ENCODE results near the gene TRIM72. TPM values are rescaled to one million over a fixed set of nuclear protein-coding genes. Genes with fewer than 3 reads are reported as not detected.
"Not testable (repeated sequence)": the region's sequence is repeated elsewhere in the genome, so short reads cannot be mapped to it uniquely, and the experiment has no call there.

The TRIM72 gene
- total RNA-seq, 1 donor from 2014 or later: 0.06 TPM

DNA sequence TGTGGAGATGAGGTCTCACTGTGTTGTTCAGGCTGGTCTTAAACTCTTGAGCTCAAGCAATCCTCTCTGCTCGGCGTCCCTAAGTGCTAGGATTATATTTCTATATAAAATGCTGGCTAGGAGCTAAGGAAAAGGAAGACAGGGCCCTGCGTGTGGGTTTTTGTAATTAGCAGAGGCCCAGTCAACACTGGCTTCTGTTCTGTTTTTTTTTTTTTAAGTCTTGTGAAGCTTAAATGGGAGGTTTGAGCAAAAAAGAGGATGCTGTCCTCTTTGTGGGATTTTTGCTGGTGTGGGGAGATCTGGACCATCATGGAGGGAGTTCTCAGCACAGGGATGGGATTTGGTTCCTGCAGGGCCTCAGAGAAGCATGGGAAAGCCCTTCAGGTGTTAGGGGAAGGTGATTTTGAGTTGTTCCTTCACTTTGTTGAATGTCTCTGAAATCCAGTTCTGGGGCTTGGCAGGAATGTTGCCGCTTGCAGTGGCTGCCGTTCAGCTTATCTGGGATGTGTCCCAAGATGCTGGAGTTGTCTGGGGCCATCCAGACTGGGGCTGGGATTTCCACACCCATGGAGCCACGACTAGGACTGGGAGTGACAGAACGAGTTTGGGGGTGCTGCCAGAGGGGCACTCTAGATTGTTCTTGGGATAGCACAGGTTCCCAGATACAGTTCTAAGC is 15.6 kb upstream of the TRIM72 start:
- no peaks in the 10 kb centered on the region for H3K27me3 ChIP-seq (ENCODE audit: low read depth)
- no peaks in the 10 kb centered on the region for H3K9me3 ChIP-seq
- H3K4me3 ChIP-seq: no peak overlapping the region
- no peak for ATAC-seq
- H3K36me3 ChIP-seq: peaks cover 69% of the 10 kb centered on the region
- peaks cover 26% of the 10 kb centered on the region for H3K4me1 ChIP-seq
- intact Hi-C loops (cut with DNase I): no loop called here
- H3K27ac ChIP-seq: no peak overlapping the region
- TF ChIP-seq, protein P1, sequence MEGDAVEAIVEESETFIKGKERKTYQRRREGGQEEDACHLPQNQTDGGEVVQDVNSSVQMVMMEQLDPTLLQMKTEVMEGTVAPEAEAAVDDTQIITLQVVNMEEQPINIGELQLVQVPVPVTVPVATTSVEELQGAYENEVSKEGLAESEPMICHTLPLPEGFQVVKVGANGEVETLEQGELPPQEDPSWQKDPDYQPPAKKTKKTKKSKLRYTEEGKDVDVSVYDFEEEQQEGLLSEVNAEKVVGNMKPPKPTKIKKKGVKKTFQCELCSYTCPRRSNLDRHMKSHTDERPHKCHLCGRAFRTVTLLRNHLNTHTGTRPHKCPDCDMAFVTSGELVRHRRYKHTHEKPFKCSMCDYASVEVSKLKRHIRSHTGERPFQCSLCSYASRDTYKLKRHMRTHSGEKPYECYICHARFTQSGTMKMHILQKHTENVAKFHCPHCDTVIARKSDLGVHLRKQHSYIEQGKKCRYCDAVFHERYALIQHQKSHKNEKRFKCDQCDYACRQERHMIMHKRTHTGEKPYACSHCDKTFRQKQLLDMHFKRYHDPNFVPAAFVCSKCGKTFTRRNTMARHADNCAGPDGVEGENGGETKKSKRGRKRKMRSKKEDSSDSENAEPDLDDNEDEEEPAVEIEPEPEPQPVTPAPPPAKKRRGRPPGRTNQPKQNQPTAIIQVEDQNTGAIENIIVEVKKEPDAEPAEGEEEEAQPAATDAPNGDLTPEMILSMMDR (IDR thresholded peaks at IDR 0.05): no peak
- no peak for DNase-seq

DNA sequence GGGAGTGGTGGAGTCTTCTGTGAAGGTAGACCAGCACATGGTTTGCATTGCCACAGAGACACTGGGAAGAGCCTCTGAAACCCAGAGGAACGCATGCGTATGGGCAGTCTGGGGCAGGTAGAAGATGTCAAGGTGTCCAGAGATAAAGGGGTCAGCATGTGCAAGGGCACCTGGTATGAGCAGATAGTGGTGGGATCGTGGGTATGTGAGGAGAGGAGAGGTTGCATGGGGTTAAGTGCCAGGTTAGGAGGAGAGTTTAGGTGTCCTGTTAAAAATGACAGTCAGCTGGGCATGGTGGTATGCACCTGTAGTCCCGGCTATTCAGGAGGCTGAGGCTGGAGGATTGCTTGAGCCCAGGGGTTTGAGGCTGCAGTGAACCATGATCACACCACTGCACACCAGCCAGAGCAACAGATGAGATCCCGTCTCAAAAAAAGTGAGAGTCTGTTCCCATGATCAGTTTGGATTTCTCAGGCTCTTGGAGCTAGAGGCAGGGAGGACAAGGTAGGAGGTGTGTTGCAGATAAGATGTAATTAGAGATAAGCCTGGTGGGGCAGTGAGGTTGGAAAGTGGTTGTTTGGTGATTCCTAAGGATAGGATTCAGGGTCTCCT is 14.4 kb upstream of the TRIM72 start:
- Histone ChIP-seq H3K27ac (no peak overlapping the region), H3K4me1 (peaks cover 31% of the 10 kb centered on the region), H3K9me3 (no peaks in the 10 kb centered on the region), H3K36me3 (peaks cover 57% of the 10 kb centered on the region), H3K4me3 (no peak overlapping the region), H3K27me3 (ENCODE audit: low read depth) (no peaks in the 10 kb centered on the region)
- DNase-seq (no peak), ATAC-seq (no peak)
- TF ChIP-seq, protein P1 (IDR thresholded peaks at IDR 0.05): no peak
- intact Hi-C loops (cut with DNase I): no loop called here

DNA sequence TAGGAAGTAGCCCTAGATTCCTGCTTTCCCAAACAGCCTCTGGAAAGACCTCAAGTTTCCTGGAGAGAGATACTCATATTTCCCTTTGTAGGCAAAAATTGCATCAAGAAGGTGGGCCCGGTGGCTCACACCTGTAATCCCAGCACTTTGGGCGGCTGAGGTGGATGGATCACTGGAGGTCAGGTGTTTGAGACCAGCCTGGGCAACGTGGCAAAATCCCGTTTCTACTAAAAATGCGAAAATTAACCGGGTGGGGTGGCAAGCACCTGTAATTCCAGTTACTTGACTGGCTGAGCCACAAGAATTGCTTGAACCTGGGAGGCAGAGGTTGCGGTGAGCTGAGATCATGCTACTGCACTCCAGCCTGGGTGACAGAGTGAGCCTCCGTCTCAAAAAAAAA is 13.8 kb upstream of the TRIM72 start:
- Histone ChIP-seq H3K4me1 (peaks cover 31% of the 10 kb centered on the region), H3K36me3 (peaks cover 51% of the 10 kb centered on the region)
- H3K27ac ChIP-seq; H3K4me3 ChIP-seq; ATAC-seq; H3K9me3 ChIP-seq; DNase-seq; H3K27me3 ChIP-seq (ENCODE audit: low read depth); intact Hi-C loops (cut with DNase I): not testable (repeated sequence)

DNA sequence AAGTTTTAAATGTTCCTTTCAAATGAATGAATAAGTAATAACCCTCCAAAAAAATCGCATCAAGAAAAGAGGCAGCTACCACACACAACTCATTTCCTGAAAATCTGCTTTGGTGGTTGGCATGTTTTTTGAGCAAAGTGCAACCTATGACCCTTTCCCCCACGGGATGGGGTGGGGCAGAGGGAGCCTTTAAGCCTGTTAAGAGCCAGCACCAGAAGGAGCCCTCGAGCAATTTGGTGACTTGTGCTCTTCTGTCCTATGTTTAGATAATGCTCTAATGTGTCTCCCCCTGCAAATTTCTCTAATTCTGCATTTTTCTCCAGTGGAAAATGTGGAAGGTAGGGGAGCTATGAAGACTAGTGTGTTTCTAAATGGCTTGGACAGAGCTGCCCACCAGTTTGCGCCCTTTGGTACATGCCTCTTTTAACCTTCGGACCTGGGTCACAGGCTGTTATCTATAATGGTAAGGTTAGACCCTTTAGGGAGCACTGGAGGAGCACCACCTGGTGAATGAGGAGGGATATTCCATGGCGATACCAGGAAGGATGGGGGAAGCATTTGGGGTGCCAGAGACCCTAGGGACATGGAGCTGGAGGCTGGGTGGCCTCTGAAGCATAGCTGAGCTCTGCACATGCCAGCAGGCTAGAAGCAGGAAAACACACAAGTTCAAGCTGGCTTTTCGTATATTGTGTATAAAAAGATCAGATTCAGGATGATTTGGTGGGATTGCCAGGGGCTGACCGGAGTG is 12.9 kb upstream of the TRIM72 start:
- DNase-seq (no peak), ATAC-seq (no peak)
- peak overlapping the region; percentile 88 for H3K27ac ChIP-seq
- H3K27me3 ChIP-seq (ENCODE audit: low read depth): no peaks in the 10 kb centered on the region
- peaks cover 31% of the 10 kb centered on the region for H3K4me1 ChIP-seq
- H3K36me3 ChIP-seq: peaks cover 42% of the 10 kb centered on the region
- H3K9me3 ChIP-seq: no peaks in the 10 kb centered on the region
- TF ChIP-seq, protein P1 (IDR thresholded peaks at IDR 0.05): no peak
- intact Hi-C loops (cut with DNase I): no loop called here
- H3K4me3 ChIP-seq: peak overlapping the region; percentile 99

DNA sequence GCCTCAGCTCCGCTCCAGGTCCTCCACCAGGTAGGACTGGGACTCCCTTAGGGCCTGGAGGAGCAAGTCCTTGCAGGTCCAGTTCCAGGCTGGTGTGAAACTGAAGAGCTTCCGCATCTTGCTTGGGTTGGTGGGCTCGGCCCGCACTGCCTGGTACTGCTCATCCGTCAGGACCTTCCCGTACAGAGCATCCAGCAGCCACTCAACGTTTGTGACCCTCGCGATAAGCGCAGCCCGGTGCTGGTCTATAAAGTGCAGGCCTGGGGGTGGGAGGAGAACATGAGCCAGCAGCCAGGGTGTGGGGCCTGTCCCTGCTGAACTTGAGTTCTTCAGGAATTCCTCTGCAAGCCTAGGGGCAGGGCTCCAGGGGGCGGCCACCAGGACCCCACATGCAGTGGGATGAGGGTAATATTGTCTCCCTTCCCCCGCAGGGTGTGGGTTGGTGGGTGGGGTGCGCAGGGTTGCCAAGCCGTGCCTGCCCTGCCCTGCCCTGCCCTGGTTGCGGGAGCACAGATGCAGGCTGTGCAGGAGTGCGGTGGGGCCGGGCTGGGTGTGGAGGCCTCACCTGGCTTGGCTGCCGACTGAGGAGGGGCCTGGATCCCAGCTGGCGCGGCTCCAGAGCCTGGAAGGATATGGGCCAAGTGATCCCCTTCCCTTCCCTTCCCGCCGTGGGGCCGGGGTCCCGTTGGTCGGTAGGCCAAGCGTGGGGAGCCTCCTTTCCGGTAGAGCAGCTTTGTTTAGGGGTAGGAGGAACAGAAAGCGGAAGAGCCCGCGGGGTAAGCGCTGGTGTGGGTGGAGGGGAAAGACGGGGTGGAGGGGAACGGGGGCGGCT is 12.1 kb upstream of the TRIM72 start:
- ATAC-seq: peak; percentile 82 to 85
- H3K36me3 ChIP-seq: peaks cover 34% of the 10 kb centered on the region
- peaks cover 31% of the 10 kb centered on the region for H3K4me1 ChIP-seq
- DNase-seq: peak; percentile 73
- peak overlapping the region; percentile 99 for H3K4me3 ChIP-seq
- TF ChIP-seq, protein P1 (IDR thresholded peaks at IDR 0.05): no peak
- H3K27ac ChIP-seq: peak overlapping the region; percentile 88
- intact Hi-C loops (cut with DNase I): no loop called here
- H3K9me3 ChIP-seq: no peaks in the 10 kb centered on the region
- H3K27me3 ChIP-seq (ENCODE audit: low read depth): no peaks in the 10 kb centered on the region

All from lower lobe of right lung (tissue), 2 donors.